GM18870 (cell line): Measurements from ENCODE around the gene SMIM44.
A peak's percentile ranks its signal among the peaks of the same experiment; 100 is the strongest.

Experiments used
- ATAC-seq: cut with Tn5 transposase; IDR thresholded peaks from one replicate; pipeline ENCODE4 v1.9.1; 2021; ENCODE audit warnings: moderate library complexity; ENCODE audit not compliant: unreplicated experiment

Gene SMIM44

GRCh38 chr19:3501780-3502179 lies 18.5 kb upstream of the SMIM44 start:
- ATAC-seq: no peak

GRCh38 chr19:3500429-3501101 lies 17.3 kb upstream of the SMIM44 start, which contains the start of gene DOHH:
Gene DOHH, minus strand, starts transcription at chr19:3500674. Its CDS starts 3,860 bp downstream, at chr19:3496814.
- ATAC-seq: peak; percentile 60

- no peak for ATAC-seq
Observed at GRCh38 chr19:3499738-3500428, 16.6 kb upstream of the SMIM44 start.

DNA sequence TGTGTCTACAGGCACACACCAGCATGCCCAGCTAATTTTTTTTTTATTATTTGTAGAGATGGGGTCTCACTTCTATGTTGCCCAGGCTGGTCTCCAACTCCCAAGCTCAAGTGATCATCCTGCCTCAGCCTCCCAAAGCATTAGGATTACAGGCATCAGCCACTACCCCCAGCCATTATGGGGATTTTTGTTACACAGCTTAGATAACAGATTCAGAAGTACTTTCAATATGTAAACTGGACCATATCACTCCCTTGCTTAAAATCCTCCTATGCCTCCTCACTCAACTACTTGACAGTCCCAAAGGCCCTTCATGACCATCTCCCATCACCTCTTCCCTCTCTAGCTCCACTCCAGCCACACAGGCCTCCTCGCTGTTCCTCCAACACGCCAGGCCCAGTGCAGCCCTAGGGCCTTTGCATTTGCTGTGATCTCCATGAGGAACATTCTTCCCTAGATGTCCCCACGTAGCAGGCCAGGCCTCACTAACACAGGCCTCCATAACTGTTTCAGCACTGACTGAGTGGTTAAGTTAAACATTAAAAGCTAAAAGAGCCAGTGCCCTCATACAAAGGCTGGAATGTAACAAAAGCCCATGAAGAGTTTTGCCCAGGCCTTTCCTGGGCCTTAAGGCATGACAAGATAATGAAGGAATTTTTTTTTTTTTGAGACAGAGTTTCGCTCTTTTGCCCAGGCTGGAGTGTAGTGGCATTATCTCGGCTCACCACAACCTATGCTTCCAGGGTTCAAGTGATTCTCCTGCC lies 14.7 kb upstream of the SMIM44 start:
- no peak for ATAC-seq

- no peak for ATAC-seq
Observed at GRCh38 chr19:3496392-3497273, 13.4 kb upstream of the SMIM44 start.

GRCh38 chr19:3494559-3494958 lies 11.3 kb upstream of the SMIM44 start:
- no peak for ATAC-seq

DNA sequence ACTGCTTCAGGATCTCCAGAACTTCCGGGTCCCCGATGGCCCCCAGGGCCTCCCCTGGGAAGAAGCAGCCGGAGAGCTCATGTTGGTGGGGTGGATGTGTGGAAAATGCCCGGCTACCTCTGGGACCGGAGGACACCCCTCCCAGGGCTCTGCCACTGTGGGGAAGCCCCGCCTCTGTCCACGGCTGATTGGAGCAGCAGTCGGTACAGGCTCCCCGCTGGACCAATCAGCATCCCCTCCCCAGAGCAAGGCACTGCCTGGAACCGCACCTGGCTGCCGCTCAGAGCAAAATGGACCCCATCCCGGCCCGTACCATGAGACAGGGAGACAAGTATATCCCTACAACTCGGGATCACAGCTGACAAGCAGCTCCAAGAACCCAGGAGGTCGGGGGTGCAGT lies 10.8 kb upstream of the SMIM44 start:
- ATAC-seq: no peak

- no peak for ATAC-seq
Observed at GRCh38 chr19:3493651-3494050, 10.4 kb upstream of the SMIM44 start.

DNA sequence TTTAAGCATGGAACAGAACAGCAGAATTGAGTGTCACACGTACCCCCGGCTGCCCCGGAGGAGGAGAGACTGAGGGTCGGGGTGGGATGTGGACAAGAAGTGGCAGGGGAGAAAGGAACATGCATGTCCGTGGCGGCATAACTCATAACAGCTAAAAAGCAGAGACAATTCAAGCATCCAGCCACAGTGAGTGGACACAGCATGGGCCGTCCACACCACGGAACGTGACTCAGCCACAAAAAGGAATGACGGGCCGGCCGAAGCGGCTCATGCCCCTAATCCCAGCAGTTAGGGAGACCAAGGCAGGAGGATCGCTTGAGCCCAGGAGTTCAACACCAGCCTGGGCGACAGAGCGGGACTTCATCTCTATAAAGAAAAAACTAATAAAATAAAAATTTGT lies 9.7 kb upstream of the SMIM44 start:
- ATAC-seq: no peak

GRCh38 chr19:3492131-3492839 lies 9.0 kb upstream of the SMIM44 start:
- ATAC-seq: no peak

DNA sequence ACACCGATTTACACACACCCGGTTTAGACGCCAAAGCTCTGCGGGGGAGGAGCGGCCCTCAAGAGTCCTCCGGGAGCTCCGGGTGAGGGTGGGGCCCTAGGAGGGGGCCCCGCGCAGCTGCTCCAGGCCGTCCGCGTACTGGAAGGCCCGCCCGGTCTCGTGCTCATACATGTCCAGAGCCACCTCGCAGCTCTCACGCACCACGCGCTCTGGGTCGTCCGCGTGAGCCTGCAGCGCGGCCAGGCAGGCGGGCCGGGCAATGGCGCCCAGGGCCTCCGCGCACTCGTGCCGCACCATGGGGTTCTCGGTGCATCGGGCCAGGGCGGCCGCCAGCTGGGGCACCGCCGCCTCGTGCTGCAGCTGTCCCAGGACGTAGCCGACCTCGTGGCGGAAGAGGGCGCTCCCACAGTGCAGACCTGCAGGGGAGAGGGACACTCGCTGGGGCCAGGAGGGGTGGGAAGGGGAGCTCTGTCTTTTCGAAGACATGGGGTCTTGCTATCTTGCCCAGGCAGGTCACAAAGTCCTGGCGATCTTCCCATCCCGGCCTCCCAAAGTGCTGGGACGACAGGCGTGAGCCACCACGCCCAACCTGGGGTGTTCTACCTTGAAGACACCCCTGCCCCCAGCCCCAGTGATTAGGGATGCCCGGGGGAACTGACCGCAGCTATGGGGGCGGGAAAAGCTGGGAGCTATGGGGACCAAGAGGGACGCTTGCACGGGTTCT lies 8.3 kb upstream of the SMIM44 start:
- ATAC-seq: no peak

- ATAC-seq: no peak
Observed at GRCh38 chr19:3482507-3483225, 575 bp downstream of the SMIM44 start.

- no peak for ATAC-seq
Observed at GRCh38 chr19:3481241-3482090, 1.8 kb downstream of the SMIM44 start.

- ATAC-seq: no peak
Observed at GRCh38 chr19:3480383-3481091, 2.7 kb downstream of the SMIM44 start, which contains the start of gene SMIM24. Gene SMIM24, minus strand, starts transcription at chr19:3480525. Its CDS starts 62 bp downstream, at chr19:3480463.

GRCh38 chr19:3479834-3480215 lies 3.4 kb downstream of the SMIM44 start:
- no peak for ATAC-seq

- no peak for ATAC-seq
Observed at GRCh38 chr19:3479177-3479833, 3.9 kb downstream of the SMIM44 start.
